Measurements from ENCODE around the gene METTL25B. TPM values are rescaled to one million over a fixed set of nuclear protein-coding genes. Genes with fewer than 3 reads are reported as not detected.
A peak's percentile ranks its signal among the peaks of the same experiment; 100 is the strongest.

The METTL25B gene
- total and polyA plus RNA-seq, 2 of the 13 experiments (the other 11 are each of a cell fraction or from before 2014, with no cell fraction given): 11.9 to 24.0 TPM

DNA sequence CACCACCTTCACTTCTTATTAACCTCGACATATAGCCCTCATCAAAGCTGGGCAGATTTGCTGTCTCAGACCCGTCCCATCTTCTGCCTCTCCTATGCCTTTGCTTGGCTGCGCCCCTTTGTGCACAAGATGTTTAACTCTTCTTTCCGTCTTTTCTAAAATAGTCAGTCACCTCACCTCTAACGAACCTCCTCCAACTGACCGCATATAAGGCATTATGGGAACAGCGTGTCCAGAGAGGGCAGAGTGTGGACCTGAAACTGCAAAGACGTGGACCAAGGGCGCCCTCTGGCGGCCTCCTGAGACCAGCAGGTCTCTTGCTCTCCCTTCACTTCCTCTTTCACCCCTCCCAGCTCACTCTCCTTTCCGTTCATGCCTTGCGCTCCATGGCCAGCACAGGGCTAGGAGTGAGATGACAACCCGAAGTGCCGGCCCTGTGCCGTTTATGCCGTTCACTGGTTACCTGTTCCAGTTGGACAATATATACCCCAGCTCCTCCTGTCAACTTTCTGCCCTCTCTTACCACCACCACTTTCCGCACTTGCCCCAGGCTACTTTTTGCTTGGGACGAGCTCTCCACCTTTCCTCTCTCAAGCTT, 2.5 kb upstream of the METTL25B start (continued):
- TF ChIP-seq ZMYM2 (CRISPR knock-in tag; IDR thresholded peaks at IDR 0.05) (no peak), HCFC1 (IDR thresholded peaks at IDR 0.05; ENCODE audit: low read depth, low read length) (no peak), CBFB (CRISPR knock-in tag; IDR thresholded peaks at IDR 0.05) (no peak), TEAD3 (CRISPR knock-in tag; optimal IDR thresholded peaks at IDR 0.05; ENCODE audit: borderline replicate concordance) (peak; percentile 30), ZNF367 (CRISPR knock-in tag; IDR thresholded peaks at IDR 0.05; ENCODE audit: borderline replicate concordance) (no peak), ZNF766 (CRISPR knock-in tag; IDR thresholded peaks at IDR 0.05; ENCODE audit: borderline replicate concordance) (no peak), GATAD1 (CRISPR knock-in tag; IDR thresholded peaks at IDR 0.05) (peak; percentile 74), CBX5 (CRISPR knock-in tag; IDR thresholded peaks at IDR 0.05; ENCODE audit: borderline replicate concordance) (peak; percentile 73; the same call in 1 of the 2 replicates), TAF15 (IDR thresholded peaks at IDR 0.05; ENCODE audit: low read depth, low read length, poor library complexity, severe bottlenecking) (no peak), NPAS2 (CRISPR knock-in tag; IDR thresholded peaks at IDR 0.05; ENCODE audit: borderline replicate concordance) (no peak), KAT7 (CRISPR knock-in tag; IDR thresholded peaks at IDR 0.05; ENCODE audit: borderline replicate concordance) (no peak), ZC3H13 (CRISPR knock-in tag; IDR thresholded peaks at IDR 0.05) (0 out of 2 replicates have a peak, but pooled peaks have one; percentile 66), ONECUT2 (CRISPR knock-in tag; IDR thresholded peaks at IDR 0.05) (no peak), KDM2A (CRISPR knock-in tag; IDR thresholded peaks at IDR 0.05; ENCODE audit: borderline replicate concordance, low read depth) (peak; percentile 66), MAFK (conservative IDR thresholded peaks at IDR 0.05 in 1 of 2, IDR thresholded peaks at IDR 0.05 in 1 of 2; ENCODE audit: low read length in 2 of 2) (no peak)
- TF ChIP-seq, protein P1, sequence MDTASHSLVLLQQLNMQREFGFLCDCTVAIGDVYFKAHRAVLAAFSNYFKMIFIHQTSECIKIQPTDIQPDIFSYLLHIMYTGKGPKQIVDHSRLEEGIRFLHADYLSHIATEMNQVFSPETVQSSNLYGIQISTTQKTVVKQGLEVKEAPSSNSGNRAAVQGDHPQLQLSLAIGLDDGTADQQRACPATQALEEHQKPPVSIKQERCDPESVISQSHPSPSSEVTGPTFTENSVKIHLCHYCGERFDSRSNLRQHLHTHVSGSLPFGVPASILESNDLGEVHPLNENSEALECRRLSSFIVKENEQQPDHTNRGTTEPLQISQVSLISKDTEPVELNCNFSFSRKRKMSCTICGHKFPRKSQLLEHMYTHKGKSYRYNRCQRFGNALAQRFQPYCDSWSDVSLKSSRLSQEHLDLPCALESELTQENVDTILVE (CRISPR knock-in tag; IDR thresholded peaks at IDR 0.05): no peak
- TF ChIP-seq, protein P2, sequence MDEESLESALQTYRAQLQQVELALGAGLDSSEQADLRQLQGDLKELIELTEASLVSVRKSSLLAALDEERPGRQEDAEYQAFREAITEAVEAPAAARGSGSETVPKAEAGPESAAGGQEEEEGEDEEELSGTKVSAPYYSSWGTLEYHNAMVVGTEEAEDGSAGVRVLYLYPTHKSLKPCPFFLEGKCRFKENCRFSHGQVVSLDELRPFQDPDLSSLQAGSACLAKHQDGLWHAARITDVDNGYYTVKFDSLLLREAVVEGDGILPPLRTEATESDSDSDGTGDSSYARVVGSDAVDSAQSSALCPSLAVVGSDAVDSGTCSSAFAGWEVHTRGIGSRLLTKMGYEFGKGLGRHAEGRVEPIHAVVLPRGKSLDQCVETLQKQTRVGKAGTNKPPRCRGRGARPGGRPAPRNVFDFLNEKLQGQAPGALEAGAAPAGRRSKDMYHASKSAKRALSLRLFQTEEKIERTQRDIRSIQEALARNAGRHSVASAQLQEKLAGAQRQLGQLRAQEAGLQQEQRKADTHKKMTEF (CRISPR knock-in tag; IDR thresholded peaks at IDR 0.05): peak; percentile 55
- TF ChIP-seq, protein P3, sequence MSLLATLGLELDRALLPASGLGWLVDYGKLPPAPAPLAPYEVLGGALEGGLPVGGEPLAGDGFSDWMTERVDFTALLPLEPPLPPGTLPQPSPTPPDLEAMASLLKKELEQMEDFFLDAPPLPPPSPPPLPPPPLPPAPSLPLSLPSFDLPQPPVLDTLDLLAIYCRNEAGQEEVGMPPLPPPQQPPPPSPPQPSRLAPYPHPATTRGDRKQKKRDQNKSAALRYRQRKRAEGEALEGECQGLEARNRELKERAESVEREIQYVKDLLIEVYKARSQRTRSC (CRISPR knock-in tag; IDR thresholded peaks at IDR 0.05; ENCODE audit: low read depth): no peak
- TF ChIP-seq, protein P4, sequence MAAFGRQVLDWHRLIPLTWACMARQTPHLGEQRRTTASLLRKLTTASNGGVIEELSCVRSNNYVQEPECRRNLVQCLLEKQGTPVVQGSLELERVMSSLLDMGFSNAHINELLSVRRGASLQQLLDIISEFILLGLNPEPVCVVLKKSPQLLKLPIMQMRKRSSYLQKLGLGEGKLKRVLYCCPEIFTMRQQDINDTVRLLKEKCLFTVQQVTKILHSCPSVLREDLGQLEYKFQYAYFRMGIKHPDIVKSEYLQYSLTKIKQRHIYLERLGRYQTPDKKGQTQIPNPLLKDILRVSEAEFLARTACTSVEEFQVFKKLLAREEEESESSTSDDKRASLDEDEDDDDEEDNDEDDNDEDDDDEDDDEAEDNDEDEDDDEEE (CRISPR knock-in tag; IDR thresholded peaks at IDR 0.05): no peak
- TF ChIP-seq, protein P5, sequence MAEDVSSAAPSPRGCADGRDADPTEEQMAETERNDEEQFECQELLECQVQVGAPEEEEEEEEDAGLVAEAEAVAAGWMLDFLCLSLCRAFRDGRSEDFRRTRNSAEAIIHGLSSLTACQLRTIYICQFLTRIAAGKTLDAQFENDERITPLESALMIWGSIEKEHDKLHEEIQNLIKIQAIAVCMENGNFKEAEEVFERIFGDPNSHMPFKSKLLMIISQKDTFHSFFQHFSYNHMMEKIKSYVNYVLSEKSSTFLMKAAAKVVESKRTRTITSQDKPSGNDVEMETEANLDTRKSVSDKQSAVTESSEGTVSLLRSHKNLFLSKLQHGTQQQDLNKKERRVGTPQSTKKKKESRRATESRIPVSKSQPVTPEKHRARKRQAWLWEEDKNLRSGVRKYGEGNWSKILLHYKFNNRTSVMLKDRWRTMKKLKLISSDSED (CRISPR knock-in tag; IDR thresholded peaks at IDR 0.05): no peak
- TF ChIP-seq, protein P6, sequence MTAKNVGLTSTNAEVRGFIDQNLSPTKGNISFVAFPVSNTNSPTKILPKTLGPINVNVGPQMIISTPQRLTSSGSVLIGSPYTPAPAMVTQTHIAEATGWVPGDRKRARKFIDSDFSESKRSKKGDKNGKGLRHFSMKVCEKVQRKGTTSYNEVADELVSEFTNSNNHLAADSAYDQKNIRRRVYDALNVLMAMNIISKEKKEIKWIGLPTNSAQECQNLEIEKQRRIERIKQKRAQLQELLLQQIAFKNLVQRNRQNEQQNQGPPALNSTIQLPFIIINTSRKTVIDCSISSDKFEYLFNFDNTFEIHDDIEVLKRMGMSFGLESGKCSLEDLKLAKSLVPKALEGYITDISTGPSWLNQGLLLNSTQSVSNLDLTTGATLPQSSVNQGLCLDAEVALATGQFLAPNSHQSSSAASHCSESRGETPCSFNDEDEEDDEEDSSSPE (CRISPR knock-in tag; IDR thresholded peaks at IDR 0.05): 0 out of 2 replicates have a peak, but pooled peaks have one; percentile 27
- TF ChIP-seq, protein P7, sequence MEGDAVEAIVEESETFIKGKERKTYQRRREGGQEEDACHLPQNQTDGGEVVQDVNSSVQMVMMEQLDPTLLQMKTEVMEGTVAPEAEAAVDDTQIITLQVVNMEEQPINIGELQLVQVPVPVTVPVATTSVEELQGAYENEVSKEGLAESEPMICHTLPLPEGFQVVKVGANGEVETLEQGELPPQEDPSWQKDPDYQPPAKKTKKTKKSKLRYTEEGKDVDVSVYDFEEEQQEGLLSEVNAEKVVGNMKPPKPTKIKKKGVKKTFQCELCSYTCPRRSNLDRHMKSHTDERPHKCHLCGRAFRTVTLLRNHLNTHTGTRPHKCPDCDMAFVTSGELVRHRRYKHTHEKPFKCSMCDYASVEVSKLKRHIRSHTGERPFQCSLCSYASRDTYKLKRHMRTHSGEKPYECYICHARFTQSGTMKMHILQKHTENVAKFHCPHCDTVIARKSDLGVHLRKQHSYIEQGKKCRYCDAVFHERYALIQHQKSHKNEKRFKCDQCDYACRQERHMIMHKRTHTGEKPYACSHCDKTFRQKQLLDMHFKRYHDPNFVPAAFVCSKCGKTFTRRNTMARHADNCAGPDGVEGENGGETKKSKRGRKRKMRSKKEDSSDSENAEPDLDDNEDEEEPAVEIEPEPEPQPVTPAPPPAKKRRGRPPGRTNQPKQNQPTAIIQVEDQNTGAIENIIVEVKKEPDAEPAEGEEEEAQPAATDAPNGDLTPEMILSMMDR (CRISPR knock-in tag; IDR thresholded peaks at IDR 0.05): peak; percentile 98

Measured in HepG2 (cell line).